Fibroblast of lung (primary cell): ENCODE measurements around the gene GRIK5.

Experiments used
- CTCF ChIP-seq, 2 donors: IDR thresholded peaks in 1 of 2; conservative IDR thresholded peaks in 1 of 2; 1 replicate in 1 of 2; 2 replicates in 1 of 2; pipeline ENCODE4 v1.5.1; 2011 to 2012; ENCODE audit warnings: low read length in 2 of 2, control low read depth in 1 of 2, inconsistent platforms in 1 of 2, low read depth in 1 of 2, mild to moderate bottlenecking in 1 of 2
- EZH2 ChIP-seq: IDR thresholded peaks from 2 replicates; pipeline ENCODE4 v1.5.1; 2012; ENCODE audit warnings: low read length, control low read depth, mild to moderate bottlenecking; ENCODE audit errors: missing control alignments

DNA sequence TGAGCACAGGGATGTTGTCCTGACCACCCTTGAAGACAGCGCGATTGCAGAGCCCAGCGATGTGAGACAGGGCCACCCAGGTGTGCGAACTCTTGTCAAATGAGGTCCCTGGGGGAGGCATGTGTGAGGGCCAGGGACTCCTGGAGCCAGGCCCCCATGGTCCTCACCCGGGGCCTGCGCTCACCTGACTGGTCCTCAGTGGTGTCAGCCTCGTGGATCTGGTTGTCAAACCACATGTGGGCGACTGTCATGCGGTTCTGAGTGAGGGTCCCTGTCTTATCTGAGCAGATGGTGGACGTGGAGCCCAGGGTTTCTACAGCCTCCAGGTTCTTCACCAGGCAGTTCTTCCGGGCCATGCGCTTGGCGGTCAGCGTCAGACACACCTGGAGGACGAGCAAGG, 88.3 kb downstream of the GRIK5 start:
- no peak for TF ChIP-seq EZH2
- TF ChIP-seq CTCF (conservative IDR thresholded peaks at IDR 0.05 in 1 of 2, IDR thresholded peaks at IDR 0.05 in 1 of 2; ENCODE audit: low read depth in 1 of 2, low read length in 2 of 2) = no peak
